Measurements from ENCODE around the gene RIMS4.

GRCh38 chr20:44728801-44729443 is 81.4 kb downstream of the RIMS4 start:
- TF ChIP-seq NFRKB (IDR thresholded peaks at IDR 0.05) = no peak
- no peak for TF ChIP-seq CTBP1 (IDR thresholded peaks at IDR 0.05; ENCODE audit: borderline replicate concordance)
- no peak for TF ChIP-seq ZNF384 (IDR thresholded peaks at IDR 0.05)
- TF ChIP-seq L3MBTL2 (conservative IDR thresholded peaks at IDR 0.05) = no peak
- TF ChIP-seq ELF4 (IDR thresholded peaks at IDR 0.05) = no peak
